ENCODE measurements around the gene LRFN3. TPM values are rescaled to one million over a fixed set of nuclear protein-coding genes. Genes with fewer than 3 reads are reported as not detected.

The LRFN3 gene
- total and polyA plus RNA-seq, 2 of the 4 experiments (the other 2 are of a cell fraction): 0.36 to 4.8 TPM

GRCh38 chr19:35903550-35904179 lies 32.5 kb upstream of the LRFN3 start:
- TF ChIP-seq MAZ (IDR thresholded peaks at IDR 0.05; ENCODE audit: borderline replicate concordance, low read depth, low read length) (peak; percentile 92), RFX5 (IDR thresholded peaks at IDR 0.05; ENCODE audit: low read depth, low read length) (no peak), CHD1 (IDR thresholded peaks at IDR 0.05; ENCODE audit: low read depth, low read length) (no peak), POLR2A (IDR thresholded peaks at IDR 0.05; ENCODE audit: low read depth, low read length) (no peak), MAFK (IDR thresholded peaks at IDR 0.05; ENCODE audit: low read depth, low read length) (no peak), RAD21 (IDR thresholded peaks at IDR 0.05; ENCODE audit: low read length) (no peak), NFE2L2 (IDR thresholded peaks at IDR 0.05; ENCODE audit: low read depth, low read length) (no peak), MXI1 (IDR thresholded peaks at IDR 0.05; ENCODE audit: borderline replicate concordance, low read depth, low read length) (no peak), FOS (IDR thresholded peaks at IDR 0.05; ENCODE audit: low read depth, low read length) (no peak)
- peak overlapping the region; percentile 21 for H2AK9ac ChIP-seq (replicated peaks; ENCODE audit: low read depth, low read length, poor library complexity)
- peak overlapping the region; percentile 58 for H3K9ac ChIP-seq (ENCODE audit: low read depth, low read length)
- H3K9me1 ChIP-seq (ENCODE audit: insufficient read depth, low read length): peaks cover 22% of the 10 kb centered on the region
- H3K36me3 ChIP-seq (ENCODE audit: control insufficient read depth, insufficient read depth, low read length): no peaks in the 10 kb centered on the region
- in situ Hi-C loops (cut with MboI; ENCODE audit: low sequenced_read_pairs) (no loop called here), dilution Hi-C loops (cut with HindIII; ENCODE audit: low sequenced_read_pairs, unreplicated experiment) (no loop called here), intact Hi-C loops (cut with micrococcal nuclease) (no loop called here)
- peak overlapping the region; percentile 59 for H2BK5ac ChIP-seq (ENCODE audit: low read depth, low read length, poor library complexity, severe bottlenecking)
- no peak overlapping the region for H3K56ac ChIP-seq (ENCODE audit: extremely low read depth, insufficient read depth, low read length)
- H3K23ac ChIP-seq (ENCODE audit: low read depth, low read length): no peak overlapping the region; the same call in 1 of the 2 replicates
- peak; percentile 73 for DNase-seq
- peak overlapping the region; percentile 91 for H4K91ac ChIP-seq (ENCODE audit: insufficient read depth, low read depth, low read length)
- ChIA-PET POLR2A (ENCODE audit: unreplicated experiment) (no interaction called here), CTCF (no interaction called here)
- H3K9me3 ChIP-seq (ENCODE audit: control insufficient read depth, insufficient read depth, low read length): no peaks in the 10 kb centered on the region
- no TSS peak for BruUV-seq (replicated peaks)
- peak overlapping the region; percentile 16 for H2BK20ac ChIP-seq (ENCODE audit: low read depth, low read length)
- peak overlapping the region; percentile 93 for H3K4ac ChIP-seq (ENCODE audit: low read depth, low read length)
- H2BK15ac ChIP-seq (ENCODE audit: low read depth, low read length): peak overlapping the region; percentile 80; the same call in 1 of the 3 replicates
- no peaks in the 10 kb centered on the region for H4K20me1 ChIP-seq (ENCODE audit: insufficient read depth, low read length)
- peaks cover 31% of the 10 kb centered on the region for H3K4me1 ChIP-seq (ENCODE audit: control insufficient read depth, insufficient read depth, low read length)
- H3K27ac ChIP-seq (ENCODE audit: insufficient read depth, low read length): peak overlapping the region; percentile 72
- H3K18ac ChIP-seq (ENCODE audit: low read depth, low read length): peak overlapping the region; percentile 26
- H2BK120ac ChIP-seq (ENCODE audit: low read depth, low read length): peak overlapping the region; percentile 83
- peak; percentile 30 for ATAC-seq (ENCODE audit: low read depth)
- peak overlapping the region; percentile 89 for H2AFZ ChIP-seq (replicated peaks; ENCODE audit: low read length, poor library complexity)
- H4K8ac ChIP-seq (ENCODE audit: low read depth in 2 of 2, low read length in 2 of 2): peak overlapping the region; percentile 77 to 98
- WGBS, 2 experiments (ENCODE audit: extremely low coverage in 2 of 2, insufficient read length in 1 of 2): 11% methylated on average over 12 of the region's 24 CpGs; no CpG with 5 or more reads in 1 of the 2 experiments
- H2AK5ac ChIP-seq (ENCODE audit: low read depth, low read length): peak overlapping the region; percentile 91
- peak overlapping the region; percentile 25 for H3K4me2 ChIP-seq (ENCODE audit: low read depth, low read length)
- peak overlapping the region; percentile 93 for H4K5ac ChIP-seq (ENCODE audit: low read depth, low read length)
- H3K14ac ChIP-seq (replicated peaks; ENCODE audit: low read depth, low read length): 0 out of 2 replicates have a peak overlapping the region, but pooled peaks have one; percentile 87
- peaks cover 3 to 15% of the 10 kb centered on the region in 2 experiments; a peak in 3 of 4 replicates for H3K79me1 ChIP-seq (ENCODE audit: low read depth in 1 of 2, low read length in 2 of 2)
- H3K4me3 ChIP-seq (ENCODE audit: insufficient read depth, low read depth, low read length): no peak overlapping the region
- no peaks in the 10 kb centered on the region for H3K27me3 ChIP-seq (ENCODE audit: control insufficient read depth, insufficient read depth, low read length)
